AG10803 (cell line): Measurements from ENCODE around the gene CDH12.
"Not testable (repeated sequence)": the region's sequence is repeated elsewhere in the genome, so short reads cannot be mapped to it uniquely, and the experiment has no call there.

Source experiments
- DNase-seq: peaks from one replicate; pipeline ENCODE4 v3.0.0; 2010; ENCODE audit warnings: low read depth
- H3K4me3 ChIP-seq: 2 replicates; pipeline ENCODE4 v1.5.1; 2011; ENCODE audit warnings: mild to moderate bottlenecking, low read length, control low read depth
- TF ChIP-seq, protein P1 (sequence below): conservative IDR thresholded peaks from 2 replicates; pipeline ENCODE4 v1.5.1; 2011; ENCODE audit warnings: mild to moderate bottlenecking, low read length, control low read depth, inconsistent platforms

CDH12 gene

GRCh38 chr5:22168704-22169103 lies 684.4 kb downstream of the CDH12 start:
- H3K4me3 ChIP-seq, DNase-seq: not testable (repeated sequence)

DNA sequence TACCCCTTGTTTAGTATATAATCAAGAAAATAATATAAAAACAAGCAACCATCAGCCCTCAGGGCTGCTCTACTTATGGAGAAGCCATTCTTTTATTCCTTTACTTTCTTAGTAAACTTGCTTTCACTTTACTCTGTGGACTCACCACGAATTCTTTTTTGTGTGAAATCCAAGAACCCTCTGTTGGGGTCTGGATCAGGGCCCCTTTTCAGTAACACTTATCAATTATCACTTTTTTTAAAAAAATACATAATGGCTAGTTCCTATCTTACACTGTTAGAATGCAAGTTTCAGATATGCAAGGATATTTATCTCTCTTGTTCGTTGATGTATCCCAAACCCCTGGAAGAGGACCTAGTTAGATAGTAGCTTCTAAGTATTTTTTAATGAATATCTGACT lies 687.2 kb downstream of the CDH12 start:
- not testable (repeated sequence) for DNase-seq, H3K4me3 ChIP-seq

- not testable (repeated sequence) for DNase-seq, H3K4me3 ChIP-seq
Measured at GRCh38 chr5:22164910-22165748, 688.0 kb downstream of the CDH12 start.

DNA sequence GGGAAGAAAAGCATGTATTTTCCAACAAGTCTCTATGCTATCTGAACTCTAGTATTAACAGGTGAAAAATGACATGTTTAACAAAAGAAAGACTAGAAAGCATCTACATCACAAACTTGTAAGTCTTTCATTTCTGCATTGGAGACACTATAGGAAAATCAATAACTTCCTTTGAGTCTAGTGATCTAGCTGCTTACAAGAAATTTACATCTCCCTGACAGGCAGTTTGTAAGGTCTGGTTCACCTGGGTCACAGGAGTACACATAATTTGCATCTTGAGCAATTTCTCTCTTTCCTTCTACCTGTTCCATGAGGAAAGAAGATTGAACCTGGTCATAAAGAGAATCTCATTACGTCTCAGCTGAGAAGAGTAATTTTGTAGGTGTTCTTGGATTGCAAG lies 696.2 kb downstream of the CDH12 start:
- DNase-seq, H3K4me3 ChIP-seq: not testable (repeated sequence)

DNA sequence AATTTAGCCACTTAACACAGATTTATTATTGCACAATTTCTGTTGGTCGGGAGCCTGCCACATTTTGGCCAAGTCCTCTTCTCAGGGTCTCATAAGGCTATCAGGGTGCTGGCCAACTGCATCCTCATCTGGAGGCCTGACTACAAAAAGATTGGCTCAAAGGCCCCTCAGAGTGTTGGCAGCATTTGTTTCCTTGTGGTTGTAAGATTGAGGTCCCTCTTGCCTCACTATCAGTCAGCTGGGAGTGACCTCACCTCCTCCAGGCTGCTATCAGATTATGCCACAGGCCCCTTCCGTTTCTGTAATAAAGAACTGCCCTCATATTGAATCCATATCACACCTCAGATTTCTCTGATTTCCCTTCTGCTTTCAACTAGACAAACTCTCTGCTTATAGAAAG lies 698.4 kb downstream of the CDH12 start:
- H3K4me3 ChIP-seq, DNase-seq: not testable (repeated sequence)

- not testable (repeated sequence) for DNase-seq, H3K4me3 ChIP-seq
Measured at GRCh38 chr5:22151801-22152200, 701.3 kb downstream of the CDH12 start.

DNA sequence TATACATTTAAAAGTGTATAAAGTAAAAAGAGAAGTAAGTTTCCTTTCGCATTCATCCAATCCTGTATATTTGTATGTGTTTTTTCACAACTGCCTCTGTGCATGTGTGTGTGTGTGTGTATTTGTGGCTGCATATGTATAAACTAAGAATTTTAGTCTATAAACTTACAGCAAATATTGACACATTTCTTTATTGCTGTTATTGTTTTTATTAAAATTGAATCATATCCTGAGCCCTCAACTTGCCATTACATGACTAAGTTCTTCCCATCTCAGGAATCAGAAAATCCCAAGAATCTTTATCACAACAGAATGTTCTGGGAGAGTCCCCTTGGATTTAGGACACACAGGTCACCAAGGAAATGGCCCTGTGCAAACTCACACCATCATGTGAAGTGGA lies 712.7 kb downstream of the CDH12 start:
- not testable (repeated sequence) for DNase-seq, H3K4me3 ChIP-seq

DNA sequence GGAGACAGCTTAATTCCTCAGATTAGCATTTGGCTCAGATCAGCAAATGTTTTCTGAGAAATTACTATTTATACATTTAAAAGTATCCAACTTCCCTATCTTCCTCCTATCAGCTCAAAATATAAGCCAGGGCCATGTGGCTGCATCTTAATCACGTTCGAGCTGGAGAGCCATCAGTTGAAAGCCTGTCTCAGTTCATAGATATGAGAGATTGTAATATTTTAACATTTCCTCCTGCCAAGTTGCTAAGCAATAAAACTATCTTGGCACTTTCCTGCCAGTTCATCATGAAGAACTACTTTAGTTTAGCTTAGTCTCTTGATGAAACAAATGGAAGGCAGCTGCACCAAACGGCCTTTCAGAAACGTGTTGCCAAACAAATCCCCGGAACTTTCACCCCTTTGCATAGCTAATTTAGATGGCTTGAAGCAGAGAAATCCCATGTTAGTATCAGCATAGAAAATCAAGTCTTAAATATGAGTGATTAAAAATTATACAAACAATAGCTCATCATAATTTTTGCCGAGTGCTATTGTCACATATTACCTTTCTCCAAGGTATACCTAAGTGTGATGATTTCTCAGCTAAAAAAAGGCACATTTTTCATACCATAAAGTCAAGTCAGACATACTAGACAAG lies 713.4 kb downstream of the CDH12 start:
- not testable (repeated sequence) for DNase-seq, H3K4me3 ChIP-seq

- TF ChIP-seq, protein P1, sequence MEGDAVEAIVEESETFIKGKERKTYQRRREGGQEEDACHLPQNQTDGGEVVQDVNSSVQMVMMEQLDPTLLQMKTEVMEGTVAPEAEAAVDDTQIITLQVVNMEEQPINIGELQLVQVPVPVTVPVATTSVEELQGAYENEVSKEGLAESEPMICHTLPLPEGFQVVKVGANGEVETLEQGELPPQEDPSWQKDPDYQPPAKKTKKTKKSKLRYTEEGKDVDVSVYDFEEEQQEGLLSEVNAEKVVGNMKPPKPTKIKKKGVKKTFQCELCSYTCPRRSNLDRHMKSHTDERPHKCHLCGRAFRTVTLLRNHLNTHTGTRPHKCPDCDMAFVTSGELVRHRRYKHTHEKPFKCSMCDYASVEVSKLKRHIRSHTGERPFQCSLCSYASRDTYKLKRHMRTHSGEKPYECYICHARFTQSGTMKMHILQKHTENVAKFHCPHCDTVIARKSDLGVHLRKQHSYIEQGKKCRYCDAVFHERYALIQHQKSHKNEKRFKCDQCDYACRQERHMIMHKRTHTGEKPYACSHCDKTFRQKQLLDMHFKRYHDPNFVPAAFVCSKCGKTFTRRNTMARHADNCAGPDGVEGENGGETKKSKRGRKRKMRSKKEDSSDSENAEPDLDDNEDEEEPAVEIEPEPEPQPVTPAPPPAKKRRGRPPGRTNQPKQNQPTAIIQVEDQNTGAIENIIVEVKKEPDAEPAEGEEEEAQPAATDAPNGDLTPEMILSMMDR, result no peak
- DNase-seq, result no peak
- H3K4me3 ChIP-seq, result no peak overlapping the region
Measured at GRCh38 chr5:22111320-22111719, 741.8 kb downstream of the CDH12 start.

DNA sequence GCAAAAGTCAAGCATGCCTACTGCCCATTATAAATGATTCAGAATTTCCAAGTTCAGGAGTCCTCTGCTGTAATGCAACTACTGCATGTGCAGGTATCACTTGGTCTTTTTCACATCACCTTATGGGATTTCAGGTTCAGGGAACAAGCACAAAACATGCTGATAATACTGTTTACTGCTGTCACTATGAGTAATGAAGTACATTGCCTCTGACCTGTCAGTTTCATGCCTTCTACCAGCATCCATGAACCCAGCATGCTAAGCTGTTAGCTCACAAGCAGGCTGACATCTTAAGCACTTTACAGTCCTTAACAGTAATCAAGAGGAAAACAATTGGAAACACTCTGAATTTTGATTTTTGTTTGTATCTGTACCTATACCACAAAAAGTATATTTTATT lies 743.8 kb downstream of the CDH12 start:
- no peak overlapping the region for H3K4me3 ChIP-seq
- TF ChIP-seq, protein P1, result no peak
- no peak for DNase-seq

- no peak for DNase-seq
- TF ChIP-seq, protein P1, result no peak
- H3K4me3 ChIP-seq, result no peak overlapping the region
Measured at GRCh38 chr5:22108545-22108944, 744.6 kb downstream of the CDH12 start.
